ENCODE measurements around the gene CACNA2D1. TPM values are rescaled to one million over a fixed set of nuclear protein-coding genes. Genes with fewer than 3 reads are reported as not detected.
"Not testable (repeated sequence)": the region's sequence is repeated elsewhere in the genome, so short reads cannot be mapped to it uniquely, and the experiment has no call there.

Gene CACNA2D1
- total RNA-seq, 1 donor from 2014 or later: 116 TPM

GRCh38 chr7:82438521-82438920 lies 5.1 kb downstream of the CACNA2D1 start:
- H3K4me1 ChIP-seq (ENCODE audit: control insufficient read depth in 3 of 3, insufficient read depth in 3 of 3, low read length in 3 of 3): peaks cover 5 to 15% (median 6%) of the 10 kb centered on the region in 3 donors
- no peaks in the 10 kb centered on the region for H3K27me3 ChIP-seq (ENCODE audit: control insufficient read depth in 3 of 3, insufficient read depth in 3 of 3, low read length in 3 of 3)
- H3K4me3 ChIP-seq (ENCODE audit: low read length in 3 of 3): peak overlapping the region in 2 of 3 donors; percentile 6 to 23
- H3K9me3 ChIP-seq (ENCODE audit: control insufficient read depth in 3 of 3, low read length in 3 of 3): no peaks in the 10 kb centered on the region
- H3K36me3 ChIP-seq (ENCODE audit: control insufficient read depth in 3 of 3, insufficient read depth in 3 of 3, low read length in 3 of 3): no peaks in the 10 kb centered on the region
- H3K27ac ChIP-seq (ENCODE audit: low read depth, low read length): no peak overlapping the region
- peak overlapping the region in 2 of 3 donors; percentile 23 to 40 for H3K9ac ChIP-seq (ENCODE audit: low read depth in 1 of 3, low read length in 3 of 3)

DNA sequence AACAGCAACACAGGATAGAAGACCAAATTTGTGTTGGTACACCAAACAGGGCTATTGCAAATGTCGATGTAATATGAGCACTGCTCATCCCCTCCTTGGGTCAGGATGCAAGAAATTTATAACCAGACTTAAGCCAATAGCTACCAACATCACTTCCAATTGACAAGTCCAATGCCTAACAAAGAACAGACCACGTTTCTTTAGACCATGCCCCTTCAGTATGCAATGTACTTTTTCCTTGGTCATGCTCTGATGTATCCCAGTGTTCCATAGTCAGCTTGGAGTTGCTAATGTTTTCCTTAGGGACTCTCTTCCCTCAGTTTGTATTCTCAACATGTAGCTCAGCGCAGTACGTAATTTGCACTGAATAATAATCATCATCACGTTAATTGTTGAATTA lies 7.8 kb downstream of the CACNA2D1 start:
- Histone ChIP-seq H3K36me3 (ENCODE audit: control insufficient read depth in 3 of 3, insufficient read depth in 3 of 3, low read length in 3 of 3) (no peaks in the 10 kb centered on the region), H3K9ac (ENCODE audit: low read depth in 1 of 3, low read length in 3 of 3) (no peak overlapping the region), H3K4me3 (ENCODE audit: low read length in 3 of 3) (no peak overlapping the region), H3K9me3 (ENCODE audit: control insufficient read depth in 3 of 3, low read length in 3 of 3) (no peaks in the 10 kb centered on the region), H3K27me3 (ENCODE audit: control insufficient read depth in 3 of 3, insufficient read depth in 3 of 3, low read length in 3 of 3) (no peaks in the 10 kb centered on the region), H3K27ac (ENCODE audit: low read depth, low read length) (no peak overlapping the region), H3K4me1 (ENCODE audit: control insufficient read depth in 3 of 3, insufficient read depth in 3 of 3, low read length in 3 of 3) (peaks cover 12 to 16% (median 13%) of the 10 kb centered on the region in 3 donors)

DNA sequence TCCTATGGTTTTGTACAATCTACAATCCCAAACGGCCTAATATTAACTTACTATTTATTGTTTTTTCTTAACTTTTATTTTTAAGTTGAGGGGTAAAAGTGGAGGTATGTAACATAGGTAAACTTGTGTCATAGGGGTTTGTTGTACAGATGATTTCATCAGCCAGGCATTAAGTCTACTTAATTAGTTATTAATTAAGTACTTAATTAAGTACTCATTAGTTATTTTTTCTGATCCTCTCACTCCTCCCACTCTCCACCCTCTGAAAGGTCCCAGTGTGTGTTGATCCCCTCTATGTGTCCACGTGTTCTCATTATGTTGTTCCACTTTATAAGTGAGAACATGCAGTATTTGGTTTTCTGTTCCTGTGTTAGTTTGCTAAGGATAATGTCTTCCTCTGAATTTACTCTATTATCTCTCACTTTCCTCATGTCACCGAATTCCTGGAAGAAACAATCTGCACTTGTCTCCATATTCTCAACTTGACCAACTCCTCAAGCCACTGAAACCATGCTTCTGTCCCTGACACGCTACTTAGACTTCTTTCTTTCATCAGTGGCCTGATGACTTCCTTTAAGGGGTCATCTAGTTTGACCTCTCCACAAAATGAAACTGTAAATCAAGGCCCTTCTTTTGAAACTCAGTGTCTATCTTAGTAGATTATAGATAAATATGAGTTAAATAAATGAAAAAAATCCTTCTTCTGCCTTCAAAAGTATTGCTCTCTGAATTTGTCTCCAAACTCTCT lies 9.1 kb downstream of the CACNA2D1 start:
- H3K4me1 ChIP-seq (ENCODE audit: control insufficient read depth in 3 of 3, insufficient read depth in 3 of 3, low read length in 3 of 3): peaks cover 10 to 22% (median 18%) of the 10 kb centered on the region in 3 donors
- H3K4me3 ChIP-seq (ENCODE audit: low read length in 3 of 3): no peak overlapping the region
- no peak overlapping the region for H3K9ac ChIP-seq (ENCODE audit: low read depth in 1 of 3, low read length in 3 of 3)
- H3K9me3 ChIP-seq (ENCODE audit: control insufficient read depth in 3 of 3, low read length in 3 of 3): no peaks in the 10 kb centered on the region
- H3K36me3 ChIP-seq (ENCODE audit: control insufficient read depth in 3 of 3, insufficient read depth in 3 of 3, low read length in 3 of 3): no peaks in the 10 kb centered on the region
- H3K27me3 ChIP-seq (ENCODE audit: control insufficient read depth in 3 of 3, insufficient read depth in 3 of 3, low read length in 3 of 3): no peaks in the 10 kb centered on the region
- H3K27ac ChIP-seq (ENCODE audit: low read depth, low read length): no peak overlapping the region

- no peak overlapping the region for H3K27ac ChIP-seq (ENCODE audit: low read depth, low read length)
- H3K9ac ChIP-seq (ENCODE audit: low read depth in 1 of 3, low read length in 3 of 3): no peak overlapping the region
- peaks cover 9 to 20% (median 18%) of the 10 kb centered on the region in 3 donors for H3K4me1 ChIP-seq (ENCODE audit: control insufficient read depth in 3 of 3, insufficient read depth in 3 of 3, low read length in 3 of 3)
- H3K27me3 ChIP-seq (ENCODE audit: control insufficient read depth in 3 of 3, insufficient read depth in 3 of 3, low read length in 3 of 3): no peaks in the 10 kb centered on the region
- no peaks in the 10 kb centered on the region for H3K9me3 ChIP-seq (ENCODE audit: control insufficient read depth in 3 of 3, low read length in 3 of 3)
- H3K36me3 ChIP-seq (ENCODE audit: control insufficient read depth in 3 of 3, insufficient read depth in 3 of 3, low read length in 3 of 3): no peaks in the 10 kb centered on the region
- no peak overlapping the region for H3K4me3 ChIP-seq (ENCODE audit: low read length in 3 of 3)
Measured at GRCh38 chr7:82433507-82433906, 10.1 kb downstream of the CACNA2D1 start.

DNA sequence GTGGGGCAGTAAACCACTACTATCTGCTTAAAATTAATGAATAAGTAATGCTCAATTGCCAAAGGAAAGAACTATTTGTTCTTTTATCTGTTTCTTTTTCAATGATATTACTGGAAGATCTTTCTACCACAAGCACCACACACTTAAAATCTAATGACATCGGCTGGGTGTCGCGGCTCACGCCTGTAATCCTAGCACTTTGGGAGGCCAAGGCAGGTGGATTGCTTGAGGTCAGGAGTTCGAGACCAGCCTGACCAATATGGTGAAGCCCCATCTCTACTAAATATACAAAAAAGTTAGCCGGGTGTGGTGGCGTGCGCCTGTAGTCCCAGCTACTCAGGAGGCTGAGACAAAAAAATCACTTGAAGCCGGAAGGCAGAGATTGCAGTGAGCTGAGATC lies 10.8 kb downstream of the CACNA2D1 start:
- H3K27ac ChIP-seq (ENCODE audit: low read depth, low read length); H3K9ac ChIP-seq (ENCODE audit: low read depth in 1 of 3, low read length in 3 of 3); H3K9me3 ChIP-seq (ENCODE audit: control insufficient read depth in 3 of 3, low read length in 3 of 3): not testable (repeated sequence)

DNA sequence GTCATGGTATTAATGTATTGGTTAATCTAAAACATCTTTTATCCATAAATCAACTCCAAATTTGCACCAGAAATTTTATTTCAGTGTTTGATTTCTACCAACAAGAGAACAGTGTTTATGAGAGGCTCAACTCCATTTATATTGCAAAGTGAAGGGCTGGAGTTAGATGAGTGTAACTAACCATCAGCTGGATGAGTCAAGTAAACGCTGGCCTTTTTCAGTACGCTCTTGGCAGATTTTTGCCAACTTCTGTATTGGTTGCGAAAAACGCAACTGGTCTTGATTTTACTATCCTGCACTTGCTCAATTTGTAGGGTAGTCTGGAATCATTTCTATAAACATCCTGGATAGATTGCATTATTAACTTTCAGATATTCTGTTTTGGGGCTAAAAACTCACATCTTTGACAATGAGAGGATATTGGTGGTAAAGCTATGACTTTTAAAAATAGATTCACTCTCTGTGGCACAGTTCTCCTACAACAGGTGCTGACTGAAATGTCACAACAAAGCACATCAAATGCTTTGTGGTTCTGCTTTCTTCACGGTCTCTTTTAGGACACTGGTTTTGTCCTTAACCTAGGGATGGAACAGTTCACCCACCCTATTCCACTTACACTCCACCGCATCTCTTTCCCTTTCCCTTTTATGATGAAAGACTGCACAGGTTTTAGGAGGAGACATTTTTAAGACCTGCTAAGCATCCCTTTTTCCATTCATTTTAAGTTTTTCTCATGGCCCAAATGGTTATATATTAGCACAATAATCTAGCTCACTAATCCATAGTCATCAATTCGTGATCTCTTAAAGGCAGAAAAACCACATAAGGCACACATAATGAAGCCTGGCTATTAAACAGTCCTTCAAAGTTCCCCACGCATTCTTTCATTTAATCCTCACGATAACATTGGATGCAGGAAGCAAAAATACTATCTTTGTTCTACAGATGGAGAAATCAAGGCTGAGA lies 12.8 kb downstream of the CACNA2D1 start:
- Histone ChIP-seq H3K9ac (ENCODE audit: low read depth in 1 of 3, low read length in 3 of 3) (no peak overlapping the region), H3K4me3 (ENCODE audit: low read length in 3 of 3) (no peak overlapping the region), H3K9me3 (ENCODE audit: control insufficient read depth in 3 of 3, low read length in 3 of 3) (no peaks in the 10 kb centered on the region), H3K27me3 (ENCODE audit: control insufficient read depth in 3 of 3, insufficient read depth in 3 of 3, low read length in 3 of 3) (no peaks in the 10 kb centered on the region), H3K27ac (ENCODE audit: low read depth, low read length) (peak overlapping the region; percentile 0), H3K36me3 (ENCODE audit: control insufficient read depth in 3 of 3, insufficient read depth in 3 of 3, low read length in 3 of 3) (no peaks in the 10 kb centered on the region), H3K4me1 (ENCODE audit: control insufficient read depth in 3 of 3, insufficient read depth in 3 of 3, low read length in 3 of 3) (peaks cover 7 to 18% (median 18%) of the 10 kb centered on the region in 3 donors)

More for the DNA sequence above, 10.8 kb downstream of the CACNA2D1 start:
- not testable (repeated sequence) for H3K27me3 ChIP-seq (ENCODE audit: control insufficient read depth in 3 of 3, insufficient read depth in 3 of 3, low read length in 3 of 3); H3K4me3 ChIP-seq (ENCODE audit: low read length in 3 of 3); H3K36me3 ChIP-seq (ENCODE audit: control insufficient read depth in 3 of 3, insufficient read depth in 3 of 3, low read length in 3 of 3)
- H3K4me1 ChIP-seq (ENCODE audit: control insufficient read depth in 3 of 3, insufficient read depth in 3 of 3, low read length in 3 of 3): peaks cover 7 to 22% (median 18%) of the 10 kb centered on the region in 3 donors

DNA sequence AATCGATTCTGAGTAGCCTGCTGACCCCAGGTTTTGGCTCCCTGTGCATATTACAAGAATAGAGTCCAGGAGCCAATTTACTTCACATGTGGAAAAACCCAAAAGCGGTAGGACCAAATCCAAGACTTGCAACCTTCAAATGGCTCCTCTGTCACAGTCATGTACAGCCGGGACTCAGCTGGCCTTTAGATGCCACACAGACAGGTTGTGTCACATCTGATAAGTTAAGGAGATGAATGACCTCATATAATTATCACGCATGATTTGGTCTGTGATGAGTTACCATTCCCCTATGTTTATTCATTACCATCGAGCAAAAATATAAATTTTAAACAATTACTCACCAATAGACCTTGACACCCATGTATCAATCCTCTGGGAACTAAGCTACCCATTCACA lies 14.2 kb downstream of the CACNA2D1 start:
- H3K9me3 ChIP-seq (ENCODE audit: control insufficient read depth in 3 of 3, low read length in 3 of 3): no peaks in the 10 kb centered on the region
- no peak overlapping the region for H3K9ac ChIP-seq (ENCODE audit: low read depth in 1 of 3, low read length in 3 of 3)
- no peaks in the 10 kb centered on the region for H3K27me3 ChIP-seq (ENCODE audit: control insufficient read depth in 3 of 3, insufficient read depth in 3 of 3, low read length in 3 of 3)
- H3K4me1 ChIP-seq (ENCODE audit: control insufficient read depth in 3 of 3, insufficient read depth in 3 of 3, low read length in 3 of 3): peaks cover 7 to 22% (median 21%) of the 10 kb centered on the region in 3 donors
- H3K27ac ChIP-seq (ENCODE audit: low read depth, low read length): no peak overlapping the region
- no peak overlapping the region for H3K4me3 ChIP-seq (ENCODE audit: low read length in 3 of 3)
- H3K36me3 ChIP-seq (ENCODE audit: control insufficient read depth in 3 of 3, insufficient read depth in 3 of 3, low read length in 3 of 3): no peaks in the 10 kb centered on the region

GRCh38 chr7:82428186-82428961 lies 15.2 kb downstream of the CACNA2D1 start:
- Histone ChIP-seq H3K36me3 (ENCODE audit: control insufficient read depth in 3 of 3, insufficient read depth in 3 of 3, low read length in 3 of 3) (no peaks in the 10 kb centered on the region), H3K9me3 (ENCODE audit: control insufficient read depth in 3 of 3, low read length in 3 of 3) (no peaks in the 10 kb centered on the region), H3K27ac (ENCODE audit: low read depth, low read length) (no peak overlapping the region), H3K9ac (ENCODE audit: low read depth in 1 of 3, low read length in 3 of 3) (no peak overlapping the region), H3K4me1 (ENCODE audit: control insufficient read depth in 3 of 3, insufficient read depth in 3 of 3, low read length in 3 of 3) (peaks cover 7 to 22% (median 21%) of the 10 kb centered on the region in 3 donors), H3K4me3 (ENCODE audit: low read length in 3 of 3) (no peak overlapping the region), H3K27me3 (ENCODE audit: control insufficient read depth in 3 of 3, insufficient read depth in 3 of 3, low read length in 3 of 3) (no peaks in the 10 kb centered on the region)

DNA sequence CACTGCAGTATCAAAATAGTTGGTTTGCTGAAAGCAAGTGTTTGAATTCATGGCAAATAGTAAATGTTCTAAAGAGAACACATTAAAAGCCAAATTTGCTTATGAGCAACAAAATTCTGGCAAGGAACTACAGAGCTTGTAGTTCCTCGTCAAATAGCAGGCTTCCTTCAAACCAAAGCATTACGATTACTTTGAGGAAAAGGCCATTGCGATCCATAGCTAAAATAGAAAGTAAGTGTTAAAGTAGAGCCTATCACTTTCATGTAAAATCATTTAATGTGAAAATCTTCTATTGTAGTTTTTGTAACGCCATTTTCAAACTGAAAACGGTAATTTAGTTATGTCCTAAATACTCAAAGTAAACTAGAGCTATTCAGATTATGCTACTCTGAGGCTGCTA lies 20.1 kb downstream of the CACNA2D1 start:
- H3K9ac ChIP-seq (ENCODE audit: low read depth in 1 of 3, low read length in 3 of 3): no peak overlapping the region
- H3K27me3 ChIP-seq (ENCODE audit: control insufficient read depth in 3 of 3, insufficient read depth in 3 of 3, low read length in 3 of 3): no peaks in the 10 kb centered on the region
- H3K9me3 ChIP-seq (ENCODE audit: control insufficient read depth in 3 of 3, low read length in 3 of 3): no peaks in the 10 kb centered on the region
- peaks cover 0 to 8% (median 3%) of the 10 kb centered on the region in 3 donors for H3K4me1 ChIP-seq (ENCODE audit: control insufficient read depth in 3 of 3, insufficient read depth in 3 of 3, low read length in 3 of 3)
- H3K27ac ChIP-seq (ENCODE audit: low read depth, low read length): peak overlapping the region; percentile 36
- no peak overlapping the region for H3K4me3 ChIP-seq (ENCODE audit: low read length in 3 of 3)
- H3K36me3 ChIP-seq (ENCODE audit: control insufficient read depth in 3 of 3, insufficient read depth in 3 of 3, low read length in 3 of 3): no peaks in the 10 kb centered on the region
